ENCODE measurements around the gene TUBGCP2. TPM values are rescaled to one million over a fixed set of nuclear protein-coding genes. Genes with fewer than 3 reads are reported as not detected.

TUBGCP2 gene
- total RNA-seq, 1 experiment from 2014 or later, result 52.4 TPM

GRCh38 chr10:133355991-133356390, 47.3 kb upstream of the TUBGCP2 start:
- Mint-ChIP-seq H3K4me3 (peak overlapping the region; percentile 50 to 68), H3K36me3 (ENCODE audit: insufficient read depth in 1 of 3, low read depth in 3 of 3) (peaks cover 0 to 3% (median 3%) of the 10 kb centered on the region in 3 experiments; a peak in 1 of 7 replicates), H3K9me3 (no peaks in the 10 kb centered on the region), H3K4me1 (peaks cover 2 to 3% of the 10 kb centered on the region in 2 experiments; a peak in 1 of 4 replicates), H3K27me3 (ENCODE audit: low read depth) (peaks cover 24% of the 10 kb centered on the region), H3K27ac (no peak overlapping the region)
- no peak overlapping the region for H2BK15ac ChIP-seq (ENCODE audit: low read depth, low read length)
- no peak overlapping the region for H4K8ac ChIP-seq (replicated peaks; ENCODE audit: insufficient read length, low read depth, low read length)
- H2AK5ac ChIP-seq (ENCODE audit: insufficient read length, low read length), result no peak overlapping the region
- no peak overlapping the region for H2BK5ac ChIP-seq (ENCODE audit: insufficient read length, low read length)
- no peak overlapping the region for H4K5ac ChIP-seq (ENCODE audit: insufficient read length, low read depth, low read length)
- no peak overlapping the region for H3T11ph ChIP-seq (ENCODE audit: low read length)
- H3K56ac ChIP-seq (ENCODE audit: insufficient read length, low read depth, low read length), result no peak overlapping the region
- no peaks in the 10 kb centered on the region; the same call in 1 of the 2 replicates for H3K27me3 ChIP-seq (ENCODE audit: insufficient read depth, low read length)
- no peak overlapping the region for H3K23ac ChIP-seq (ENCODE audit: insufficient read length, low read depth, low read length)
- H2BK120ac ChIP-seq (ENCODE audit: low read depth, low read length, poor library complexity, severe bottlenecking), result no peak overlapping the region
- no peaks in the 10 kb centered on the region for H4K20me1 ChIP-seq (ENCODE audit: control insufficient read depth, insufficient read depth, insufficient read length)
- no peak overlapping the region for H2AFZ ChIP-seq (ENCODE audit: low read length)
- H3K79me1 ChIP-seq (ENCODE audit: insufficient read depth, low read depth, low read length, poor library complexity, severe bottlenecking), result no peaks in the 10 kb centered on the region
- H3K9me3 ChIP-seq (ENCODE audit: control insufficient read depth, low read depth, low read length), result no peaks in the 10 kb centered on the region
- H3K23me2 ChIP-seq (ENCODE audit: insufficient read length, low read depth, low read length, poor library complexity, severe bottlenecking), result no peaks in the 10 kb centered on the region
- H3K27ac ChIP-seq (ENCODE audit: insufficient read length, low read depth, low read length), result no peak overlapping the region
- no CpG with 5 or more reads among the region's 3 CpGs for WGBS (ENCODE audit: extremely low coverage, insufficient read length, low lambda C conversion rate)
- H3K9ac ChIP-seq (ENCODE audit: extremely low read depth, insufficient read length, low read length), result no peak overlapping the region
- no peaks in the 10 kb centered on the region for H3K79me2 ChIP-seq (ENCODE audit: insufficient read depth, low read length)
- no peaks in the 10 kb centered on the region for H3K4me1 ChIP-seq (ENCODE audit: insufficient read depth, low read length)
- no peak overlapping the region for H3K4ac ChIP-seq (ENCODE audit: low read depth, low read length)
- TF ChIP-seq, protein P1, sequence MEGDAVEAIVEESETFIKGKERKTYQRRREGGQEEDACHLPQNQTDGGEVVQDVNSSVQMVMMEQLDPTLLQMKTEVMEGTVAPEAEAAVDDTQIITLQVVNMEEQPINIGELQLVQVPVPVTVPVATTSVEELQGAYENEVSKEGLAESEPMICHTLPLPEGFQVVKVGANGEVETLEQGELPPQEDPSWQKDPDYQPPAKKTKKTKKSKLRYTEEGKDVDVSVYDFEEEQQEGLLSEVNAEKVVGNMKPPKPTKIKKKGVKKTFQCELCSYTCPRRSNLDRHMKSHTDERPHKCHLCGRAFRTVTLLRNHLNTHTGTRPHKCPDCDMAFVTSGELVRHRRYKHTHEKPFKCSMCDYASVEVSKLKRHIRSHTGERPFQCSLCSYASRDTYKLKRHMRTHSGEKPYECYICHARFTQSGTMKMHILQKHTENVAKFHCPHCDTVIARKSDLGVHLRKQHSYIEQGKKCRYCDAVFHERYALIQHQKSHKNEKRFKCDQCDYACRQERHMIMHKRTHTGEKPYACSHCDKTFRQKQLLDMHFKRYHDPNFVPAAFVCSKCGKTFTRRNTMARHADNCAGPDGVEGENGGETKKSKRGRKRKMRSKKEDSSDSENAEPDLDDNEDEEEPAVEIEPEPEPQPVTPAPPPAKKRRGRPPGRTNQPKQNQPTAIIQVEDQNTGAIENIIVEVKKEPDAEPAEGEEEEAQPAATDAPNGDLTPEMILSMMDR (conservative IDR thresholded peaks at IDR 0.05), result no peak
- H3K14ac ChIP-seq (ENCODE audit: insufficient read depth, low read length), result no peak overlapping the region
- no peak overlapping the region for H3K4me2 ChIP-seq (ENCODE audit: insufficient read depth, insufficient read length, low read length)
- no peak overlapping the region for H2BK12ac ChIP-seq (ENCODE audit: insufficient read length, low read depth, low read length)
- no peak overlapping the region for H2BK20ac ChIP-seq (ENCODE audit: low read depth, low read length, poor library complexity, severe bottlenecking)
- H3K18ac ChIP-seq (ENCODE audit: insufficient read length, low read depth, low read length), result no peak overlapping the region
- H4K91ac ChIP-seq (ENCODE audit: insufficient read length, low read depth, low read length), result no peak overlapping the region
- DNase-seq, result no peak

All from H9 (cell line).